ENCODE measurements around the gene RRP1B. TPM values are rescaled to one million over a fixed set of nuclear protein-coding genes. Genes with fewer than 3 reads are reported as not detected.

The RRP1B gene
- total and polyA plus RNA-seq, 9 of the 15 experiments (the other 6 are each of a cell fraction or from before 2014, with no cell fraction given) = 6.8 to 66.6 (median 41.9) TPM

DNA sequence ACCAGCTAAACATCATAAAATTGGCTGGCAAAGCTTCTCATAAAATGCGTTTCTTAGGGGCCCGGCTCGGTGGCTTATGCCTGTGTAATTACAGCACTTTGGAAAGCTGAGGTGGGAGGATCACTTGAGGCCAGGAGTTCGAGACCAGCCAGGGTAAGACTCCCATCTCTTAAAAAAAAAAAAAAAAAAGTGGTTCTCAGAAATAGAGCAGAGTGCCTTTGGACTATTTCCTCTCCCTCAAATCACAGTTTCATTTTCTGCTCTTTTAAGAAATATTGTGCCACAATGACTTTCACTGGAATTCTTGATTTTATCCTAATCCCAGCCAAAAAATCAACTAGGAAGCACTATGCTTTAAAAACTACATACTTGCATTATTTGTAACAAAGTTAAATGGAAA lies 13.4 kb upstream of the RRP1B start:
- in situ Hi-C loops (cut with MboI) = loop anchor here (25.0 kb wide), 1 partner anchor 484 kb away; the partner anchor contains the start of gene CRYAA
- Histone ChIP-seq H3K36me3 (ENCODE audit: control insufficient read depth, insufficient read depth, low read length) (no peaks in the 10 kb centered on the region), H4K20me1 (replicated peaks; ENCODE audit: control insufficient read depth, insufficient read depth, low read length) (no peaks in the 10 kb centered on the region), H3K9ac (ENCODE audit: insufficient read depth in 1 of 2, low read depth in 2 of 2, low read length in 2 of 2) (no peak overlapping the region), H3K79me2 (ENCODE audit: control insufficient read depth, insufficient read depth, low read length) (no peaks in the 10 kb centered on the region), H3K4me1 (replicated peaks in 1 of 2; ENCODE audit: control insufficient read depth in 2 of 2, insufficient read depth in 2 of 2, low read length in 2 of 2) (peaks cover 0 to 10% of the 10 kb centered on the region in 2 experiments; a peak in 2 of 5 replicates), H3K4me2 (ENCODE audit: insufficient read depth, low read length) (no peak overlapping the region), H3K9me1 (ENCODE audit: control insufficient read depth, insufficient read depth, low read length) (no peaks in the 10 kb centered on the region), H3K27me3 (ENCODE audit: control insufficient read depth in 2 of 2, insufficient read depth in 2 of 2, low read length in 2 of 2) (peaks cover 11 to 21% of the 10 kb centered on the region in 2 experiments), H3K27ac (ENCODE audit: extremely low read depth, low read depth, low read length) (no peak overlapping the region), H3K4me3 (no peak overlapping the region), H2AFZ (ENCODE audit: low read depth, low read length) (no peak overlapping the region), H3K9me3 (replicated peaks; ENCODE audit: control insufficient read depth, insufficient read depth, low read depth, low read length) (no peaks in the 10 kb centered on the region)
- BruUV-seq (replicated peaks) = no TSS peak
- intact Hi-C loops (cut with micrococcal nuclease) = loop anchor here (1.0 to 5.0 kb wide), 3 partner anchors 35 to 724 kb away; no protein-coding TSS in a partner anchor
- DNase-seq (ENCODE audit: extremely low read depth in 1 of 4, low spot score in 3 of 4) = no peak
- no peak for FAIRE-seq
- ChIA-PET CTCF (ENCODE audit: low intra/inter-chr PET ratio) (interaction anchor here (0.6 to 0.7 kb wide), 3 partner anchors 314 to 1107 kb away, joined by 3 read pairs; no protein-coding TSS in a partner anchor), POLR2A (interaction anchor here (0.6 to 1.1 kb wide), 3 partner anchors 11 to 379 kb away, joined by 3 to 6 read pairs (median 5); no protein-coding TSS in a partner anchor)
- 8% methylated on average over 4 of the region's 4 CpGs for WGBS (ENCODE audit: insufficient coverage, low coverage, missing lambda C conversion rate)
- ATAC-seq = no peak
- TF ChIP-seq ZNF12 (CRISPR knock-in tag; IDR thresholded peaks at IDR 0.05) = no peak
- TF ChIP-seq, protein P1, sequence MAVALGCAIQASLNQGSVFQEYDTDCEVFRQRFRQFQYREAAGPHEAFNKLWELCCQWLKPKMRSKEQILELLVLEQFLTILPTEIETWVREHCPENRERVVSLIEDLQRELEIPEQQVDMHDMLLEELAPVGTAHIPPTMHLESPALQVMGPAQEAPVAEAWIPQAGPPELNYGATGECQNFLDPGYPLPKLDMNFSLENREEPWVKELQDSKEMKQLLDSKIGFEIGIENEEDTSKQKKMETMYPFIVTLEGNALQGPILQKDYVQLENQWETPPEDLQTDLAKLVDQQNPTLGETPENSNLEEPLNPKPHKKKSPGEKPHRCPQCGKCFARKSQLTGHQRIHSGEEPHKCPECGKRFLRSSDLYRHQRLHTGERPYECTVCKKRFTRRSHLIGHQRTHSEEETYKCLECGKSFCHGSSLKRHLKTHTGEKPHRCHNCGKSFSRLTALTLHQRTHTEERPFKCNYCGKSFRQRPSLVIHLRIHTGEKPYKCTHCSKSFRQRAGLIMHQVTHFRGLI (CRISPR knock-in tag; IDR thresholded peaks at IDR 0.05) = no peak
- TF ChIP-seq MCM3 (IDR thresholded peaks at IDR 0.05) = no peak
- TF ChIP-seq NR2C2 (CRISPR knock-in tag; IDR thresholded peaks at IDR 0.05) = no peak
- TF ChIP-seq NR2C2 (tag; IDR thresholded peaks at IDR 0.05) = 0 out of 2 replicates have a peak, but pooled peaks have one; percentile 15
- no peak for TF ChIP-seq ZNF311 (CRISPR knock-in tag; IDR thresholded peaks at IDR 0.05)
- TF ChIP-seq ZKSCAN1 (IDR thresholded peaks at IDR 0.05; ENCODE audit: low read depth, low read length) = no peak
- TF ChIP-seq, protein P2, sequence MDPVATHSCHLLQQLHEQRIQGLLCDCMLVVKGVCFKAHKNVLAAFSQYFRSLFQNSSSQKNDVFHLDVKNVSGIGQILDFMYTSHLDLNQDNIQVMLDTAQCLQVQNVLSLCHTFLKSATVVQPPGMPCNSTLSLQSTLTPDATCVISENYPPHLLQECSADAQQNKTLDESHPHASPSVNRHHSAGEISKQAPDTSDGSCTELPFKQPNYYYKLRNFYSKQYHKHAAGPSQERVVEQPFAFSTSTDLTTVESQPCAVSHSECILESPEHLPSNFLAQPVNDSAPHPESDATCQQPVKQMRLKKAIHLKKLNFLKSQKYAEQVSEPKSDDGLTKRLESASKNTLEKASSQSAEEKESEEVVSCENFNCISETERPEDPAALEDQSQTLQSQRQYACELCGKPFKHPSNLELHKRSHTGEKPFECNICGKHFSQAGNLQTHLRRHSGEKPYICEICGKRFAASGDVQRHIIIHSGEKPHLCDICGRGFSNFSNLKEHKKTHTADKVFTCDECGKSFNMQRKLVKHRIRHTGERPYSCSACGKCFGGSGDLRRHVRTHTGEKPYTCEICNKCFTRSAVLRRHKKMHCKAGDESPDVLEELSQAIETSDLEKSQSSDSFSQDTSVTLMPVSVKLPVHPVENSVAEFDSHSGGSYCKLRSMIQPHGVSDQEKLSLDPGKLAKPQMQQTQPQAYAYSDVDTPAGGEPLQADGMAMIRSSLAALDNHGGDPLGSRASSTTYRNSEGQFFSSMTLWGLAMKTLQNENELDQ (CRISPR knock-in tag; IDR thresholded peaks at IDR 0.05; ENCODE audit: borderline replicate concordance) = no peak
- TF ChIP-seq CREBBP (IDR thresholded peaks at IDR 0.05; ENCODE audit: low read depth, low read length) = no peak
- TF ChIP-seq, protein P3, sequence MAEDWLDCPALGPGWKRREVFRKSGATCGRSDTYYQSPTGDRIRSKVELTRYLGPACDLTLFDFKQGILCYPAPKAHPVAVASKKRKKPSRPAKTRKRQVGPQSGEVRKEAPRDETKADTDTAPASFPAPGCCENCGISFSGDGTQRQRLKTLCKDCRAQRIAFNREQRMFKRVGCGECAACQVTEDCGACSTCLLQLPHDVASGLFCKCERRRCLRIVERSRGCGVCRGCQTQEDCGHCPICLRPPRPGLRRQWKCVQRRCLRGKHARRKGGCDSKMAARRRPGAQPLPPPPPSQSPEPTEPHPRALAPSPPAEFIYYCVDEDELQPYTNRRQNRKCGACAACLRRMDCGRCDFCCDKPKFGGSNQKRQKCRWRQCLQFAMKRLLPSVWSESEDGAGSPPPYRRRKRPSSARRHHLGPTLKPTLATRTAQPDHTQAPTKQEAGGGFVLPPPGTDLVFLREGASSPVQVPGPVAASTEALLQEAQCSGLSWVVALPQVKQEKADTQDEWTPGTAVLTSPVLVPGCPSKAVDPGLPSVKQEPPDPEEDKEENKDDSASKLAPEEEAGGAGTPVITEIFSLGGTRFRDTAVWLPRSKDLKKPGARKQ (CRISPR knock-in tag; IDR thresholded peaks at IDR 0.05) = no peak
- no peak for TF ChIP-seq ZNF436 (CRISPR knock-in tag; IDR thresholded peaks at IDR 0.05)
- TF ChIP-seq, protein P4, sequence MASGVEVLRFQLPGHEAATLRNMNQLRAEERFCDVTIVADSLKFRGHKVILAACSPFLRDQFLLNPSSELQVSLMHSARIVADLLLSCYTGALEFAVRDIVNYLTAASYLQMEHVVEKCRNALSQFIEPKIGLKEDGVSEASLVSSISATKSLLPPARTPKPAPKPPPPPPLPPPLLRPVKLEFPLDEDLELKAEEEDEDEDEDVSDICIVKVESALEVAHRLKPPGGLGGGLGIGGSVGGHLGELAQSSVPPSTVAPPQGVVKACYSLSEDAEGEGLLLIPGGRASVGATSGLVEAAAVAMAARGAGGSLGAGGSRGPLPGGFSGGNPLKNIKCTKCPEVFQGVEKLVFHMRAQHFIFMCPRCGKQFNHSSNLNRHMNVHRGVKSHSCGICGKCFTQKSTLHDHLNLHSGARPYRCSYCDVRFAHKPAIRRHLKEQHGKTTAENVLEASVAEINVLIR (CRISPR knock-in tag; IDR thresholded peaks at IDR 0.05) = no peak

Measured in K562 (cell line).